ENCODE results near the gene PKHD1. TPM values are rescaled to one million over a fixed set of nuclear protein-coding genes. Genes with fewer than 3 reads are reported as not detected.

PKHD1 gene
- total and polyA plus RNA-seq, 2 of the 8 experiments (the other 6 are each of a cell fraction or from before 2014, with no cell fraction given) = 0.06 to 0.09 TPM

DNA sequence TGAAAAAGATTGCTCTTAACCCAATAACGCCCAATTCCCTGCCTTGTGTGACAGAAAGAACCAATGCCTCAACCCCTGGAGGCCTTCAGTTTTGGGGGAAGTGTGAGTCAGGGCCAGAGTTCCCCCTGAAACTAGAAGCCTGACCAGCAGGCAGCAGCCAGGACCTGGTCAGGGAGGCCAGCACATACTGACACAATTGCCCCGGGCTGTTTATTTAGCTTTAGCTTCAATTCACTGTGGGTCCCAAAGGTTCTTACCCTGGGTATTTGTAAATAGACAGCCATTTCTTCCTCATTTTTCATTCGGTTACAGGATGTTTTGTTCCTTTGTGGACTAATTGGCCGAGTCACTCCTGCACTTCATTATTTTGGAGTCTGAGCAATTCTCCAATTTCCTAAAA, 195.6 kb downstream of the PKHD1 start:
- no peak overlapping the region for H4K91ac ChIP-seq (replicated peaks; ENCODE audit: insufficient read length, low read length)
- no peaks in the 10 kb centered on the region for H4K20me1 ChIP-seq (replicated peaks in 1 of 2; ENCODE audit: control insufficient read depth in 1 of 2, insufficient read depth in 2 of 2, low read length in 2 of 2)
- no peak overlapping the region for H3K27ac ChIP-seq (ENCODE audit: low read depth, low read length)
- H3K4ac ChIP-seq (replicated peaks; ENCODE audit: insufficient read length, low read depth, low read length) = no peak overlapping the region
- peaks cover 3 to 5% of the 10 kb centered on the region in 2 experiments; a peak in 1 of 4 replicates for H3K9me3 ChIP-seq (ENCODE audit: insufficient read depth in 2 of 2, low read depth in 1 of 2, low read length in 1 of 2)
- FAIRE-seq (no peak), DNase-seq (ENCODE audit: low read depth in 1 of 2, low spot score in 2 of 2) (no peak)
- H2AK5ac ChIP-seq (ENCODE audit: low read depth, low read length) = no peak overlapping the region
- no peaks in the 10 kb centered on the region for H3K27me3 ChIP-seq (replicated peaks in 1 of 4; ENCODE audit: control insufficient read depth in 3 of 4, extremely low read depth in 1 of 4, insufficient read depth in 3 of 4, low read length in 3 of 4)
- H2BK20ac ChIP-seq (ENCODE audit: low read length) = no peak overlapping the region
- 94% methylated on average over 4 of the region's 4 CpGs; no CpG with 5 or more reads in 1 of the 2 experiments for WGBS, 2 experiments (ENCODE audit: extremely low coverage in 1 of 2, insufficient coverage in 1 of 2, insufficient read length in 1 of 2, insufficient replicate concordance in 2 of 2, low coverage in 1 of 2, low lambda C conversion rate in 2 of 2, missing lambda C conversion rate in 1 of 2)
- H2BK120ac ChIP-seq (replicated peaks; ENCODE audit: low read depth, low read length) = no peak overlapping the region
- H3K4me2 ChIP-seq (ENCODE audit: insufficient read depth in 1 of 2, low read depth in 2 of 2, low read length in 2 of 2) = no peak overlapping the region
- no peak overlapping the region for H4K8ac ChIP-seq (ENCODE audit: extremely low read depth, insufficient read depth, low read length)
- no peaks in the 10 kb centered on the region for H3K36me3 ChIP-seq (ENCODE audit: control insufficient read depth in 2 of 4, insufficient read depth in 4 of 4, low read length in 3 of 4)
- H3K14ac ChIP-seq (ENCODE audit: insufficient read length) = no peak overlapping the region
- H3K4me1 ChIP-seq (replicated peaks in 1 of 4; ENCODE audit: control insufficient read depth in 3 of 4, insufficient read depth in 4 of 4, low read length in 3 of 4) = no peaks in the 10 kb centered on the region
- no peaks in the 10 kb centered on the region for H3K79me2 ChIP-seq (ENCODE audit: control insufficient read depth in 1 of 2, insufficient read depth in 2 of 2, low read length in 2 of 2)
- TF ChIP-seq HDAC2 (IDR thresholded peaks at IDR 0.05; ENCODE audit: borderline replicate concordance in 1 of 2, low read depth in 2 of 2, low read length in 2 of 2) = no peak
- no peak for TF ChIP-seq CREB1 (IDR thresholded peaks at IDR 0.05)
- no peak for TF ChIP-seq RFX5 (IDR thresholded peaks at IDR 0.05; ENCODE audit: borderline replicate concordance, low read depth, low read length)
- TF ChIP-seq PHF8 (conservative IDR thresholded peaks at IDR 0.05; ENCODE audit: low read depth, low read length) = no peak
- no peak for TF ChIP-seq KDM1A (IDR thresholded peaks at IDR 0.05; ENCODE audit: borderline replicate concordance, low read length)
- no peak for TF ChIP-seq YY1 (IDR thresholded peaks at IDR 0.05; ENCODE audit: low read depth, low read length)
- TF ChIP-seq, protein P1, sequence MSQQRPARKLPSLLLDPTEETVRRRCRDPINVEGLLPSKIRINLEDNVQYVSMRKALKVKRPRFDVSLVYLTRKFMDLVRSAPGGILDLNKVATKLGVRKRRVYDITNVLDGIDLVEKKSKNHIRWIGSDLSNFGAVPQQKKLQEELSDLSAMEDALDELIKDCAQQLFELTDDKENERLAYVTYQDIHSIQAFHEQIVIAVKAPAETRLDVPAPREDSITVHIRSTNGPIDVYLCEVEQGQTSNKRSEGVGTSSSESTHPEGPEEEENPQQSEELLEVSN (IDR thresholded peaks at IDR 0.05) = no peak
- TF ChIP-seq SAP30 (IDR thresholded peaks at IDR 0.05; ENCODE audit: insufficient read depth, insufficient replicate concordance, low read length) = no peak
- TF ChIP-seq ASH2L (IDR thresholded peaks at IDR 0.05; ENCODE audit: low read length) = no peak
- TF ChIP-seq SUZ12 (IDR thresholded peaks at IDR 0.05; ENCODE audit: low read length) = no peak
- no peak for TF ChIP-seq GABPA (IDR thresholded peaks at IDR 0.05; ENCODE audit: borderline replicate concordance, insufficient read depth, low read length)
- no peak overlapping the region for H3K56ac ChIP-seq (replicated peaks; ENCODE audit: insufficient read length, low read depth, low read length)
- H3K9ac ChIP-seq (replicated peaks in 1 of 4; ENCODE audit: extremely low read depth in 1 of 4, low read depth in 3 of 4, low read length in 3 of 4) = no peak overlapping the region
- H3K23me2 ChIP-seq (ENCODE audit: low read depth, low read length) = no peaks in the 10 kb centered on the region
- H3K23ac ChIP-seq (ENCODE audit: insufficient read length) = no peak overlapping the region
- ChIA-PET CTCF (ENCODE audit: partially characterized antibody) (no interaction called here), POLR2A (ENCODE audit: partially characterized antibody) (no interaction called here)
- no peak overlapping the region for H2BK5ac ChIP-seq (ENCODE audit: low read depth, low read length)
- H4K5ac ChIP-seq (ENCODE audit: insufficient read length, low read depth, low read length) = no peak overlapping the region
- no peak overlapping the region for H2AFZ ChIP-seq (ENCODE audit: low read length)
- H3K18ac ChIP-seq (ENCODE audit: extremely low read depth, low read length) = no peak overlapping the region
- H3K4me3 ChIP-seq (ENCODE audit: extremely low read depth in 1 of 4, insufficient read depth in 2 of 4, low read depth in 3 of 4, low read length in 4 of 4) = no peak overlapping the region
- no peak overlapping the region for H2BK12ac ChIP-seq (ENCODE audit: low read depth, low read length)
- no peaks in the 10 kb centered on the region for H3K79me1 ChIP-seq (ENCODE audit: low read depth, low read length)
- H2BK15ac ChIP-seq (ENCODE audit: low read length) = no peak overlapping the region

Data from H1 (cell line).